GM12891 (cell line): Measurements from ENCODE around the gene USP11.

ENCODE experiments used
- POLR2A ChIP-seq: IDR thresholded peaks from 2 replicates; pipeline ENCODE4 v1.6.1; 2011; ENCODE audit warnings: low read depth, low read length, control low read depth
- POLR2AphosphoS5 ChIP-seq: IDR thresholded peaks from 2 replicates; pipeline ENCODE4 v1.6.1; 2011; ENCODE audit warnings: low read depth, low read length, control low read depth
- TAF1 ChIP-seq: IDR thresholded peaks from 2 replicates; pipeline ENCODE4 v1.6.1; 2011; ENCODE audit warnings: low read depth, low read length, control low read depth

DNA sequence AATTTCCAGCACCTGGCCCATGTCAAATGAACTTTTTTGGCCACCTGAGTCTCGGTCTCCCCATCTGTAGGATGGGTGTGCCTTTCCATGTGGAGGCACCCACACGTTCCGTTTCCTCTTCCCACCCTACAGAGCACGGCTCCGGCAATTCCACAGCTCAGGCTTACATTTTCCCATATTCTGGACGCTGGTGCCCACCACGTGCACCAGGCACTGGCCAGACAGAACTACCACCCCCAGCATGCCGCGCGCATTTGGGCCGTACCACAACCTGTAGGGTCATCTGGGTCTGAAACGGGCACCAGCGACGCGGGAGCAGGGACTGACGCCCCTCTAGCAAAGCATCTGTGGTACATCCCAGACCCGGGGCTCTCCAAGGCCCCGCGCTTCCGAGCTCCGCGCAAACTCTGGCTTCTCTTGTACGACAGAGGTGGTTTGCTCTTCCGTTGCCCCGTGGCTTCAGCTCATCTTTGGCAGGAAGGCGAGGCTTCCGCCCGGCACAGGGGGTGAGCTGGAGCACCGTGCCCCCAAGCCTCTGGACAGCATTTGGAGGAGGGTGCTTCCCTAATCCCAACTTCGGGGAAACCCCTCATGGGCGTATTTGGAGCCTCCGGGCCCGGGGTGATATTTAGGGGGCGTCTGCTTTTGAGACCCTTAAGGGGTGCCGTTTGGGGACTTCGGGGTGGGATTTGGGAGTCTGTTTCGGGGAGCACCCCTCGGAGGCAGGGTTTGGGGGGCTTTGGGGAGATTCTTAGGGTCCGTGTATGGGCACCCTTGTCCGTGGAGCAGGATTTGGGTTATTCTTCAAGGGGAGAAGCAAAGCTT lies 42.2 kb upstream of the USP11 start:
- TF ChIP-seq POLR2A: peak; percentile 47
- peak; percentile 72 for TF ChIP-seq TAF1
- TF ChIP-seq POLR2AphosphoS5: peak; percentile 62; the same call in 1 of the 2 replicates
